Measurements from ENCODE around the gene TXNDC8. TPM values are rescaled to one million over a fixed set of nuclear protein-coding genes. Genes with fewer than 3 reads are reported as not detected.

Gene TXNDC8
- total RNA-seq, 1 donor from 2014 or later = not detected

- TF ChIP-seq, protein P1, sequence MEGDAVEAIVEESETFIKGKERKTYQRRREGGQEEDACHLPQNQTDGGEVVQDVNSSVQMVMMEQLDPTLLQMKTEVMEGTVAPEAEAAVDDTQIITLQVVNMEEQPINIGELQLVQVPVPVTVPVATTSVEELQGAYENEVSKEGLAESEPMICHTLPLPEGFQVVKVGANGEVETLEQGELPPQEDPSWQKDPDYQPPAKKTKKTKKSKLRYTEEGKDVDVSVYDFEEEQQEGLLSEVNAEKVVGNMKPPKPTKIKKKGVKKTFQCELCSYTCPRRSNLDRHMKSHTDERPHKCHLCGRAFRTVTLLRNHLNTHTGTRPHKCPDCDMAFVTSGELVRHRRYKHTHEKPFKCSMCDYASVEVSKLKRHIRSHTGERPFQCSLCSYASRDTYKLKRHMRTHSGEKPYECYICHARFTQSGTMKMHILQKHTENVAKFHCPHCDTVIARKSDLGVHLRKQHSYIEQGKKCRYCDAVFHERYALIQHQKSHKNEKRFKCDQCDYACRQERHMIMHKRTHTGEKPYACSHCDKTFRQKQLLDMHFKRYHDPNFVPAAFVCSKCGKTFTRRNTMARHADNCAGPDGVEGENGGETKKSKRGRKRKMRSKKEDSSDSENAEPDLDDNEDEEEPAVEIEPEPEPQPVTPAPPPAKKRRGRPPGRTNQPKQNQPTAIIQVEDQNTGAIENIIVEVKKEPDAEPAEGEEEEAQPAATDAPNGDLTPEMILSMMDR (conservative IDR thresholded peaks at IDR 0.05; ENCODE audit: low read depth, low read length) = no peak
- DNase-seq (ENCODE audit: low read depth) = no peak
Observed at GRCh38 chr9:110257097-110257841, 80.4 kb downstream of the TXNDC8 start.

DNA sequence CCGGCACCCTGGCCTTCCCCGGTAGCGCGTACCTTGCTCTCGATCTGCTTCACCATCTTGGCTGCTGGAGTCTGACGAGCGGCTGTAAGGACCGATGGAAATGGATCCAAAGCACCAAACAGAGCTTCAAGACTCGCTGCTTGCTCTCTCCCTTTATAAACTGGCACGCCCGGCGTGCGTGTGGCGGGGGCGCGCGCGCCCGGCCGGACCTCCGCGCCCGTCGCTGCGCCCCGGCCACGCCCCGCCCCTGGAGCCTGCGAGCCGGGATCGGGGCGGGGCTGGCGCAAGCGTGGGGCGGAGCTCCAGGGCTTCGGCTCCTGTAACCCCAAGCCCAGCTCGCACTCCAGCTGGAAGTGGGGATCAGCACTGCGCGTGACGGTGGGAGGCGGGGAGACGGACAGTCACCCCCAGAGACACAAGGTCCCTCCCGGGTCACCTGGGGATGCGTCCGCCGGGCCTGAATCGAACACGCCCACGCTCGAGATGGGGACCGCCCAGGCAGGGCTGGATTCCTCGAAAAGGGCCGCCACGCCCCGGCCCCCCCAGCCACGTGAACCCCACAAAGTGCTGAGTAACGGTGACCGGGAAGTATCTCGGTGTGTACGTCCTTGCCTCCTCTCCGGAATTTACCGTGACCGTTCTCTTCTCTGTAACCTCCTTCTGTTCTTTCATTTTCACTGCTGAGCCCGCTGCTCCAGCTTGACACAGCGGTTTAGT, 81.1 kb downstream of the TXNDC8 start, which contains the start of gene TXN:
Gene TXN, minus strand, starts transcription at position 128 of the 717 bp plus-strand sequence. Its CDS starts 72 bp downstream, at position 56.
- TF ChIP-seq, protein P1 (conservative IDR thresholded peaks at IDR 0.05; ENCODE audit: low read depth, low read length) = no peak
- H3K4me3 ChIP-seq (ENCODE audit: low read depth, low read length) = peak within 1 kb of the TSS; percentile 87
- DNase-seq (ENCODE audit: low read depth) = peak; percentile 54

More at GRCh38 chr9:110257097-110257841, 80.4 kb downstream of the TXNDC8 start:
- H3K4me3 ChIP-seq (ENCODE audit: low read depth, low read length) = peak overlapping the region; percentile 87

DNA sequence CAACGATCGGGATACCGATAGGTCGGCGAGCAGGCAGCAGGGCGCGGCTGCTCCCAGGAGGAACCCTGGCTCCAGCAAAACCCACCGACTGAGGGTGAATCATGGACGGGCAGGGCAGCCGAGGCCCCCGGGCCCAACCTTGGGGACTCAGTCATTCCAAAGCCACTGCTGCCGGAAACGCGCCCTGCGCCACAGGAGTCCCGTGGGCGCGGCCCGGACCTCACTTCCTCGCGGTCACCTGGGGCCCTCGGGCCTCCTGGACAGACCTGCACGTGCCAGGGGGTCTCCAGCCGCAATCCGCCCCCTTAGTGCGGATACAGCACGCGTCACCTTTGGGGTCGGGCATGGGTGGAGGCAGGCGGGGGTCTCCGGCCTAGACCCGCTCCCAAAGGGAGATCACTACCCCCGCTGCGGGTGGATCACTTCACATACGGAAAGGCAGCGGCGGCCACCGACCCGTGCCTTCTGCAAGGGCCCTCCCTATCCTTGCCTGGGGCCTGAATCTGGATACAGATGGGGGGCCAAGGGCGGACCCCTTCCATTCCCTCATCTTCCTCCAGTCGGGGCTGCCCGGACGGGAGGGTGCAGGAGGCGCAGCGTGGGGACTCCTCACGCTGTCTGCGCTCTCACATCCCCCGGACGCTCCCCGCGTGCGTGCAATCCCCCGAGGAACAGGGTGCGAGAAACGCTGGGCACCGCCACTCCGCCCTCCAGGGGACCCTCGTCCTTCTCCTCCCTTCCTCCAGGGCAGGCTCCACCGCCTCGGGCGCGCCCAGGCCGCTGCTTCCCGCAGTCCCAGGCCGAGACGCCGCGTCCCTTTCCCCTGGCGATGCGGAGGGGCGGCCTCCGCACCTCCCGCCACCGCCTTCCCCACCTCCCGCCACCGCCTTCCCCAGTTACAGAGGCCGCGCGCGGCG, 81.9 kb downstream of the TXNDC8 start:
- peak overlapping the region; percentile 87 for H3K4me3 ChIP-seq (ENCODE audit: low read depth, low read length)
- TF ChIP-seq, protein P1 (conservative IDR thresholded peaks at IDR 0.05; ENCODE audit: low read depth, low read length) = no peak
- no peak for DNase-seq (ENCODE audit: low read depth)

- TF ChIP-seq, protein P1 (conservative IDR thresholded peaks at IDR 0.05; ENCODE audit: low read depth, low read length) = no peak
- no peak for DNase-seq (ENCODE audit: low read depth)
- H3K4me3 ChIP-seq (ENCODE audit: low read depth, low read length) = peak overlapping the region; percentile 87
Observed at GRCh38 chr9:110255034-110255462, 82.6 kb downstream of the TXNDC8 start.

- TF ChIP-seq, protein P1 (conservative IDR thresholded peaks at IDR 0.05; ENCODE audit: low read depth, low read length) = no peak
- H3K4me3 ChIP-seq (ENCODE audit: low read depth, low read length) = peak overlapping the region; percentile 87
- no peak for DNase-seq (ENCODE audit: low read depth)
Observed at GRCh38 chr9:110254500-110254899, 83.2 kb downstream of the TXNDC8 start.

Other genes starting within 250 kb of the TXNDC8 start
- gene C9orf152, start 129.7 kb downstream of the TXNDC8 start, total RNA-seq = not detected in 2 replicates
- 307 and 390 TPM in 2 replicates for gene TXN, start 81.4 kb downstream of the TXNDC8 start, total RNA-seq
- 0.29 and 0.35 TPM in 2 replicates for gene SVEP1, start 241.9 kb upstream of the TXNDC8 start, total RNA-seq

All from epithelial cell of proximal tubule (primary cell).